Suprapubic skin (tissue), 4 donors: ENCODE results near the gene CADM1. TPM values are rescaled to one million over a fixed set of nuclear protein-coding genes. Genes with fewer than 3 reads are reported as not detected.

ENCODE experiments used
- DNase-seq, 2 donors: peaks; one replicate each; pipeline ENCODE4 v3.0.0-alpha.2; 2019; ENCODE audit warnings: low spot score in 2 of 2
- H3K27ac ChIP-seq: fragments of 200-600 bp; sonication (generic); one replicate; pipeline ENCODE4 v1.5.1; 2019
- H3K27me3 ChIP-seq: fragments of 200-600 bp; sonication (generic); one replicate; pipeline ENCODE4 v1.5.1; 2019
- H3K36me3 ChIP-seq: fragments of 200-600 bp; sonication (generic); one replicate; pipeline ENCODE4 v1.5.1; 2019
- H3K4me1 ChIP-seq: fragments of 200-600 bp; sonication (generic); one replicate; pipeline ENCODE4 v1.5.1; 2019
- H3K4me3 ChIP-seq: fragments of 200-600 bp; sonication (generic); one replicate; pipeline ENCODE4 v1.5.1; 2019; ENCODE audit warnings: mild to moderate bottlenecking
- H3K9me3 ChIP-seq: fragments of 200-600 bp; sonication (generic); one replicate; pipeline ENCODE4 v1.5.1; 2019
- EP300 ChIP-seq: sonication (generic); formaldehyde crosslinking; IDR thresholded peaks from one replicate; pipeline ENCODE4 v1.6.1; 2017; ENCODE audit warnings: antibody characterized with exemption
- POLR2A ChIP-seq, 2 donors: fragments of 450-650 bp; IDR thresholded peaks; one replicate each; pipeline ENCODE4 v1.6.1; 2017; ENCODE audit warnings: antibody characterized with exemption in 2 of 2, mild to moderate bottlenecking in 2 of 2, moderate library complexity in 2 of 2
- POLR2AphosphoS5 ChIP-seq, 3 donors: sonication (generic); formaldehyde crosslinking; IDR thresholded peaks; one replicate each; pipeline ENCODE4 v1.6.1; 2017; ENCODE audit warnings: antibody characterized with exemption in 3 of 3
- WGBS: methylation state at CpG from one replicate; pipeline ENCODE4 v1.1.5; 2018; 5-methylcytosine and 5-hydroxymethylcytosine counted together
- total RNA-seq, 4 donors: library from RNA; depleted of rRNA; stranded (reverse); fragments of >200 nt; gene quantifications; one replicate each; pipeline ENCODE4 v1.1.0, GENCODE V29; 2016
- TF ChIP-seq, protein P1 (sequence below), 2 donors: fragments of 200-600 bp in 1 of 2; fragments of 450-650 bp in 1 of 2; sonication (generic) in 1 of 2; IDR thresholded peaks; one replicate each; pipeline ENCODE4 v1.5.1; 2016 to 2019; ENCODE audit warnings: antibody characterized with exemption in 2 of 2, mild to moderate bottlenecking in 1 of 2, moderate library complexity in 1 of 2

The CADM1 gene
- total RNA-seq, 4 donors from 2014 or later = 13.3 to 26.2 (median 15.3) TPM

GRCh38 chr11:115364896-115365295, 139.3 kb downstream of the CADM1 start:
- 92% methylated on average over 3 of the region's 3 CpGs for WGBS

GRCh38 chr11:115363921-115364320, 140.3 kb downstream of the CADM1 start:
- no peak overlapping the region for H3K4me3 ChIP-seq
- H3K9me3 ChIP-seq = no peaks in the 10 kb centered on the region
- no peak overlapping the region for H3K27ac ChIP-seq
- TF ChIP-seq, protein P1, sequence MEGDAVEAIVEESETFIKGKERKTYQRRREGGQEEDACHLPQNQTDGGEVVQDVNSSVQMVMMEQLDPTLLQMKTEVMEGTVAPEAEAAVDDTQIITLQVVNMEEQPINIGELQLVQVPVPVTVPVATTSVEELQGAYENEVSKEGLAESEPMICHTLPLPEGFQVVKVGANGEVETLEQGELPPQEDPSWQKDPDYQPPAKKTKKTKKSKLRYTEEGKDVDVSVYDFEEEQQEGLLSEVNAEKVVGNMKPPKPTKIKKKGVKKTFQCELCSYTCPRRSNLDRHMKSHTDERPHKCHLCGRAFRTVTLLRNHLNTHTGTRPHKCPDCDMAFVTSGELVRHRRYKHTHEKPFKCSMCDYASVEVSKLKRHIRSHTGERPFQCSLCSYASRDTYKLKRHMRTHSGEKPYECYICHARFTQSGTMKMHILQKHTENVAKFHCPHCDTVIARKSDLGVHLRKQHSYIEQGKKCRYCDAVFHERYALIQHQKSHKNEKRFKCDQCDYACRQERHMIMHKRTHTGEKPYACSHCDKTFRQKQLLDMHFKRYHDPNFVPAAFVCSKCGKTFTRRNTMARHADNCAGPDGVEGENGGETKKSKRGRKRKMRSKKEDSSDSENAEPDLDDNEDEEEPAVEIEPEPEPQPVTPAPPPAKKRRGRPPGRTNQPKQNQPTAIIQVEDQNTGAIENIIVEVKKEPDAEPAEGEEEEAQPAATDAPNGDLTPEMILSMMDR (IDR thresholded peaks at IDR 0.05) = no peak
- TF ChIP-seq POLR2A (IDR thresholded peaks at IDR 0.05) (no peak), EP300 (no peak), POLR2AphosphoS5 (IDR thresholded peaks at IDR 0.05) (no peak)
- no peaks in the 10 kb centered on the region for H3K36me3 ChIP-seq
- 93% methylated on average over 3 of the region's 3 CpGs for WGBS
- DNase-seq = no peak
- no peaks in the 10 kb centered on the region for H3K27me3 ChIP-seq
- H3K4me1 ChIP-seq = no peaks in the 10 kb centered on the region

More at GRCh38 chr11:115364896-115365295, 139.3 kb downstream of the CADM1 start:
- H3K36me3 ChIP-seq = no peaks in the 10 kb centered on the region
- H3K4me3 ChIP-seq = no peak overlapping the region
- H3K9me3 ChIP-seq = no peaks in the 10 kb centered on the region
- DNase-seq = no peak
- H3K27ac ChIP-seq = no peak overlapping the region
- no peaks in the 10 kb centered on the region for H3K4me1 ChIP-seq
- no peak for TF ChIP-seq POLR2AphosphoS5 (IDR thresholded peaks at IDR 0.05)
- no peak for TF ChIP-seq POLR2A (IDR thresholded peaks at IDR 0.05)
- TF ChIP-seq, protein P1 (IDR thresholded peaks at IDR 0.05) = no peak
- TF ChIP-seq EP300 = no peak
- H3K27me3 ChIP-seq = no peaks in the 10 kb centered on the region

- 89% methylated on average over 2 of the region's 2 CpGs for WGBS
- Histone ChIP-seq H3K4me3 (no peak overlapping the region), H3K9me3 (no peaks in the 10 kb centered on the region), H3K4me1 (no peaks in the 10 kb centered on the region), H3K36me3 (no peaks in the 10 kb centered on the region), H3K27me3 (no peaks in the 10 kb centered on the region), H3K27ac (no peak overlapping the region)
- no peak for DNase-seq
- TF ChIP-seq, protein P1 (IDR thresholded peaks at IDR 0.05) = no peak
- TF ChIP-seq POLR2AphosphoS5 (IDR thresholded peaks at IDR 0.05) = no peak
- no peak for TF ChIP-seq EP300
- TF ChIP-seq POLR2A (IDR thresholded peaks at IDR 0.05) = no peak
Measured at GRCh38 chr11:115363426-115363825, 140.8 kb downstream of the CADM1 start.

DNA sequence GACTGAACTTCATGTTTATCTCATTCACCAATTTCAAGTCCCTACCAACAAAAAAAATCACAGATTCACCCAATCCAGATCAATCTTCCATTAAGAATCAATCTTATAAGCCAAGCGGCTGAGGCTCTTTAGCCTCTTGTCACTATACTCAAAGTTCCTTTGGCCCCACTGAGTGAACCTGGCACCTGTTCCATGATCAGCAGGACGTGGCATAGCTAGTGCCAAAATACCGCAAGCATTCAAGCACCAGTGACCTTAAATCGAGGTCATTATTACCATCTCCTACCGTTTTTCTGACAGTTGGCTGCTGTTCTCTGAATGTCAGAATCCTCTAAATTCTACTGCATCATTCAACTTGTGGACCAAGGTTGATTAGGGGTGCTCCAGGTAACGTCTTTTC, 141.2 kb downstream of the CADM1 start:
- H3K27me3 ChIP-seq = no peaks in the 10 kb centered on the region
- no peaks in the 10 kb centered on the region for H3K9me3 ChIP-seq
- WGBS = 94% methylated on average over 6 of the region's 6 CpGs
- H3K27ac ChIP-seq = no peak overlapping the region
- no peaks in the 10 kb centered on the region for H3K36me3 ChIP-seq
- no peak for TF ChIP-seq EP300
- TF ChIP-seq POLR2A (IDR thresholded peaks at IDR 0.05) = no peak
- TF ChIP-seq, protein P1 (IDR thresholded peaks at IDR 0.05) = no peak
- no peak for TF ChIP-seq POLR2AphosphoS5 (IDR thresholded peaks at IDR 0.05)
- no peak overlapping the region for H3K4me3 ChIP-seq
- DNase-seq = no peak
- no peaks in the 10 kb centered on the region for H3K4me1 ChIP-seq

- Histone ChIP-seq H3K27ac (no peak overlapping the region), H3K9me3 (no peaks in the 10 kb centered on the region), H3K36me3 (no peaks in the 10 kb centered on the region), H3K4me3 (no peak overlapping the region), H3K27me3 (no peaks in the 10 kb centered on the region), H3K4me1 (no peaks in the 10 kb centered on the region)
- TF ChIP-seq POLR2A (IDR thresholded peaks at IDR 0.05) = no peak
- TF ChIP-seq, protein P1 (IDR thresholded peaks at IDR 0.05) = no peak
- 50% methylated on average over 1 of the region's 1 CpG for WGBS
- no peak for DNase-seq
Measured at GRCh38 chr11:115361025-115361424, 143.2 kb downstream of the CADM1 start.
